GM19468 (cell line): Measurements from ENCODE around the gene NR4A1.

Source experiments
- ATAC-seq: cut with Tn5 transposase; IDR thresholded peaks from one replicate; pipeline ENCODE4 v1.9.1; 2021; ENCODE audit warnings: mild to moderate bottlenecking, moderate library complexity, moderate number of reproducible peaks; ENCODE audit not compliant: unreplicated experiment; ENCODE audit errors: extremely low read depth

NR4A1 gene

DNA sequence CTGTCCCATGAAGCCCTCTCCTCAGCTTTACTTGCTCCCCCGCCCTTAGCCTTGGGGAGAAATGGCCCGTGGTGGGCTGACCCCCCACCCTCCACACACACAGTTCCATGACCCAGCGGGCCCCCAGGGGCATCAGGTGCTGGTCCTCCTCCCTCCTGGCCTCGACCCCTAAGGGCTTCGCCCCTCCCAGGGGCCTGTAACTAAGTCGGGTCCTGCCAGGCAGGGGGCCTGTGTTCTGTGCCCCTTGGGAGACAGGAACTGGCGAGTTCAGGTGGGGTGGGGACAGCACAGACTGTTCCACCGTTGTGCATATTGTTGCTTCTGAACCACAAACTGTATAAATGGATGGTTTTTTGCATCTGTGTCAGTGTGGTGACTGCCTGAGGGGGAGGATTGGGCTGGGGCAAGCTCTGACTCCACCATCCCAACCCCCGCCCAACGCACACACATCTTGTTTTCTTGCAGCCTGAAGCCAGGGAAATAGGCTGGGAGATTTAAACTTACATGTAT is 35.7 kb upstream of the NR4A1 start:
- no peak for ATAC-seq

DNA sequence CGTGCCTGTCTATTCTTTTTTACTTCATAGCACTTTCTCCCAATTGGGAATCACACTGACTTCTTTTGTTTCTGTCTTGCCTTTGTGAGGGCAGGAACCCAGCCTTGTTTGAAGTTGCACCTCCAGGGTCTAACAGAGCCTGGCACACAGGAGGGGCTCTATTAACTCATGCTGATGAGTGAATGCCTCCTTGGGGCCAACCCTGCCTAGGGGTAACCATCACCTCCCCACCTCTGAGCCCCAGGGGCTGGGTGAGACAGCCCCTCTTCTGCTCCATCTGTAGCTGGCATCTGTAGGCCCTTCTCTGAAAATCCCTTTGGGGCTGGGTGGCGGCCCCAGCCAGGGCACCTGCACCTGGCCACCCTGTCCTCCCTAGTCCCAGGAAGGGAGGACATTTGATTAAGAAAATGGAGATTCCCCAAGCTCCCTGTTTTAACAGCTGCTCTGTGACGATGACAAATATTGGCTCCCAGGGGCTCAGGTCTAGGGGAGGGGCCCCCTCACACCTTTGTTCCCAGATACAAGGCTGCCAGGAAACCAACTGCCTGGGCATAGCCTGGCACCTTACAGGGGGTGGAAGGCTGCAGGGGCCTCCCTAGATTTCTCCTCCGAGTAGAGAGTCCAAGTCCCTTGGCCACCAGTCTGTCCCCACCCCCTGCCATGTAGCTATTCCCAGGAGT is 32.7 kb upstream of the NR4A1 start:
- ATAC-seq: no peak

DNA sequence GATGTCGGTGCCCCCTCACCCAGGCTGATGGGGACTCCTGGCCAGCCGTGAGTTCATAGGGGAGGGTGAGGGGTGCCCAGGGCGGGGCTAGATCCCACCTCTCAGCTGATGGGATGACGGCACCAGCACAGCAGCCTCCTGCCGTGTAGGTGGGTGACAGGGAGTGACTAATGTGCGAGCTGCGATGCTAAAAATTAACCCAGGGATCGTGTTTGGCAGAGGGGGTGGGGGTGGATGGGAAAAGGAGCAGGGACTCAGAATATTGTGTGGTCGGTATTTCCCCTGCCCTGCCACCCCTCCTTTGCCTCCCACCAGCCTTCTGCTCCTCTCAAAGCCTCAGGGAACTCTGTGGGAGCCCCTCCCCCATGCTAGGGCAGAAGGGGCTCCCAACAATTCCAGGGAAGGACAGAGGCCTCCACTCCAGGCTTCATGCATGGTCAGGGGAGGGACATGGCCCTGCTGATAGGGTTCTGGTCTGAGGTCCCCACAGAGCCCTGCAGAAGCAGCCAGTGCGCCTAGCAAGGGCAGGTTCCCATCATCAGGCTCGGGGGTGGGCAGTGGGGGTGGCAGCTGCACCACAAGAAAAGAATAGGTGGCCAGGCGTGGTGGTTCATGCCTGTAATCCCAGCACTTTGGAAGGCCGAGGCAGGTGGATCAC is 32.0 kb upstream of the NR4A1 start:
- ATAC-seq: no peak

DNA sequence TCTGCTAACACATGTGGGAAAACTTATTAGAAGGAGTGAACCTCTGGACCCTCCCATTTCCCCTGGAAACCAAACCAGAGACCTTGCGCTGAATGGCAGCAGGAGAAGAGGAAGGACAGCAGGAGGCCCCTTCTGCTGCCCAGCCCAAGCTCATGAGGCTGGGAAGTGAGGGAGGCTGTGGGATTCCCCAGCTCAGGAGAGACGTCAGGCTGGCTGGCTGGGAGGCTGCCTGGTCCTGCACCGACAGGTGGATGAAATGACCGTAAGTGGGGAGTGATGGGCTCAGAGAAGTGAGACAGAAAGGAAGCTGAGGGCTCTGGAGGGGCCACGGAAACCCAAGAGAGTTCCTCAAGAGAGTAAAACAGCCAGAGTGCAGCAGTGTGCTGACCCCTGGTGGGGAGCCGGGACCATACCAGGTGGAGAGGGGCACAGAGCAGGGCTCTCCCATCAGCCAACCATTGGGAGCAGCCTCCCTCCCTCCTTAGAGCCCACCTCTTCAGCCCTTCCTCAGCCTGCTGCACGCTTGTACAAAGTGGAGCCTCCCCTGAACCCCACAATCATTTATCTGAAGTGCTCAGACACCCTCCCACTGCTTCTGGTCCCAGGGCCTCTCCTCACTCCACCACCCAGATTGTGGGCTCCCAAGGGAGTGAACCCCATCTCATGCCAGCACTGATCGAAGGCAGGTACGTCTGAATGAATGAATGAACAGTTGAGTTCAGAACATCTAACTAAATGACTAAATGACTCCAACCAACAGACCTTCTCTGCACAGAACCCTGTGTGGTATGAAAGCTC is 30.5 kb upstream of the NR4A1 start:
- ATAC-seq: no peak

GRCh38 chr12:52022841-52023181 is 28.4 kb upstream of the NR4A1 start:
- ATAC-seq: no peak

GRCh38 chr12:52023182-52023975 is 27.9 kb upstream of the NR4A1 start:
- ATAC-seq: no peak

DNA sequence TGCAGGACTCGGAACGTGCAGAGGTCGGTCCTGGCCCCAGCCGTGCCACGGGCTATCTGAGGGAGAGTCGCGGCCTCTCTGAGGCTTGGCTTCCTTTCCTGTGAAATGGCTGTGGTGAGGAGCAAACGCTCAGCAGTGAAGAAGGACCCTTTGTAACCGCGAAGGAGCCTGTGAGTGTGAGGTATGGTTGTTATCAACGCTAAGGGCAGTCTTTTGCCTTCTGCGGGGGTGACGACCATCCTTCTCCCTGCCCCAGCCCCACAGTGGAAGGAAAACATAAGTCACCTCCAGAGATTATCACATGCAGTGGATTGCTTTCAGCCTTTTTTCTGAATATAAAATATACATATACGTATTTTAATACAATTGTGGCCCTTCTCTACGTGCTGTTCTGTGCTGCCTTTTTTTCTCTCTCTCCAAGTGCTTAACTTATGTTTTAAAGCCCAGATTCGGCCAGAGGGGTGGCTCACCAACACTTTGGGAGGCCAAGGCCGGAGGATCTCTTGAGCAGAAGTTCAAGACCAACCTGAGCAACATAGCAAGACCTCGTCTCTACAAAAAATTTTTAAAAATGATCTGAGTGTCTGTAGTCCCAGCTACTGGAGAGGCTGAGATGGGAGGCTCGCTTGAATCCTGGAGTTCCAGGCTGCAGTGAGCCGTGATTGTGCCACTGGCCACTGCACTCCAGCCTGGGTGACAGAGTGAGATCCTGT is 27.1 kb upstream of the NR4A1 start:
- no peak for ATAC-seq

DNA sequence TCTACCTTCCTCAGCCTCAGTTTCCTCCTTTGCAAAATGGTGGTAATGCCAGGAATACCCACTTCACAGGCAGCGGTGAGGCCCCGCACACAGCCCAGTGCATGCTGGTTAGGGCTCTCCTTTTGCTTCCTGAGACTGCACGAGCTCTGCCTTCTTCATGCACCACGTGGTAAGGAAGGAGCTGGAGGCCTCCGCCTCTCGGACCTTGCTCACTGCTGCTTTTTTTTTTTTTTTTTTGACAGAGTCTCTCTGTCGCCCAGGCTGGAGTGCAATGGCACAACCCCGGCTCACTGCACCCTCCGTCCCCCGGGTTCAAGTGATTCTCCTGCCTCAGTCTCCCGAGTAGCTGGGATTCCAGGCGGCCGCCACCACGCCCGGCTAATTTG is 26.4 kb upstream of the NR4A1 start:
- ATAC-seq: no peak

DNA sequence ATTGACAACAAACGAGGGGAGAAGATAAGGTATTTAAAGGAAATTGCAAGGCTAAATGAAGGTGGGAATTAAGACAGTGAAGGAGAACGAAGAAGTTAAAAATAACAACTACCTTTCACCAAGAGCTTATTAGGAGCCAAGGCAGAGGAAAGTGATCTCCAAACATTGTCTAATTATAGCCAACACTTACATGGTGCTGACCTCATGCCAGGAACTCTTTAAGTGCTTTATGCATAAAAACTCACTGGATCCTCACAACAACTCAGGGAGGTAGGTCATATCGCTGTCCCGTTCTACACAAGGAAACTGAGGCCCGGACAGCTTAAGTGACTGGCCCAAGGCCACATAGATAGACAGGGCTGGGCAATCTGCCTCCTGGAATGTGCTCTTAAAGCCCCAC is 25.0 kb upstream of the NR4A1 start:
- ATAC-seq: no peak

DNA sequence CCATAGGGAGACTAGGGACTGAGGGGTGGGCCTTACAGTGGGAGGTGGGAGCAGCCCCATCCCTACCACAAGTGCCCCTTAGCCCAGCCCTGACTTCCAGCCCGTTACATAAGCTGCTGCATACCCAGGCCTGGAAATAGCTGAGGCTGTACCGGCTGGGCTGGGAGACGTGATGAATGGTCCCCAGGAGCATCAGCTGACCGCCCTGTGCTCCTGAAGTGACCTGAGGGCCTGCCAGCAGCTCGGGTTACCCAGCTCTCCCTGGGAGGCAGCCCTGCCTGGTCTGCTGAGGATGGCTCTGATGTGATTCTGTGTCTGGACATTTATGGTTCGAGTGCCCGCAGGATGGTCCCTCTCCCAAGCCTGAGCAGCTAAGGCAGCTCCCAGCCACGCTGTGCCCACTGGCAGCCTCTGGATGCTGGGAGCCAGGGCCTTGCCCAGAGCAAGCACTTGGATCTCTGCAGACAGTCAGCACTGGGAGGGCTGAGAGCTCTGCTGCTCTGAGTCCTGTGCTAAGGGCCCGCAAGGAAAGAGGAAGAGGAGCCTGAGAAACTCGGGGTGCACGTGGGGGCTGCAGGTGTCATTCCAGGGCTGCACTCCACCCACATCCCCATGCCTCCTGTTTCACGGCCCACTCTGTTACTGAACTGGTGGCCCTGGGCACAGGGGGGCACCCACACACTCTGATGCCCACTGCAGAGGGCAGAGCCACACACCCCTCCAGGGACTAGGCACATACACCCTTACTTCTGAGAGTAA is 24.0 kb upstream of the NR4A1 start:
- no peak for ATAC-seq

- ATAC-seq: no peak
Measured at GRCh38 chr12:52029685-52030084, 21.6 kb upstream of the NR4A1 start.

DNA sequence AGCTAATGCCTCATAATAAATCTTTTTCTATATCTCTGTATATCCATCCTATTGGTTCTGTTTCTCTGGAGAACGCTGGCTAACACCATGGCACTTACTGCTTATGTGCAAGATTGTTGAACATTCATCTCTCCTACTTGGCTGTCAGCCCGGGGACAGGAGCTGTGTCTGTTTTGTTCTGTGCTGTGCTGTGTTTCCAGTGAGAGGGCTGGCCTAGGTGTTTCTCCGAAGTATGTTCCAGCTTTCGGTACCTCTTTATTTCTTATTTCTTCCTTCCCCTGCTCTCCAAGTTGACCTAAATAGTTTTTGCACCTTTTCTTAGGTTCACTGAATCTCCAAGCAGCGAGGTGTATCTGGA is 18.8 kb upstream of the NR4A1 start:
- ATAC-seq: no peak

DNA sequence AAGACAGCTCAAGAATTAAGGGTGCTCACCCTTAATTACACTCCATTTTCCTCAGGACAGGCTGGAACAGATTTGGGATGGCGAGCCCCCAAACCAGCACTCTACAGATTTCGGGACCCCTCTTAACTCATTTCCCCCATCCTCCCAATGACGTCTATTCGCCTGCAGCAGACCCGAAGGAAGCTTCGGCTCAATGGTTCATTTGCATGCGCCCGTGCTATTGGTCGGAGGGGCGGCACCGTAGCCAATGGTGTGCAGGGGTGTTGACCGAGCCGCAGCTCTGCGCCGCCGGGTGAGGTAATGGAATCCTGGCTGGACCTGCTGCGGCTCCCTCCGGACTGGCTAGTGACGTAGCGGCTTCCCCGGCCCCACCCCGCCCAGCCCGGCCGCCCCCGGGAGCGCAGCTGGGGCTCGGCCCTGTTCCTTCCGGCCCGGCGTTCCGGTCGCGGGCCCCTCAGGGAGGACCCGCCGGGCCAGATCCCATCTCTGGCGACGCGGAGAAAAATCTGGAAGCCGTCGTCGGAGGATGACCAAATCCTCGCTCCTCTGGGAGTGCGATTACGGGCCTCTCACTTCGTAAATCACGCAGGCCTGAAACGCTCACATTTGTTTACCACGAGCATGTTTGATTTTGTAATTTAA is 18.3 kb upstream of the NR4A1 start:
- ATAC-seq: peak; percentile 78

DNA sequence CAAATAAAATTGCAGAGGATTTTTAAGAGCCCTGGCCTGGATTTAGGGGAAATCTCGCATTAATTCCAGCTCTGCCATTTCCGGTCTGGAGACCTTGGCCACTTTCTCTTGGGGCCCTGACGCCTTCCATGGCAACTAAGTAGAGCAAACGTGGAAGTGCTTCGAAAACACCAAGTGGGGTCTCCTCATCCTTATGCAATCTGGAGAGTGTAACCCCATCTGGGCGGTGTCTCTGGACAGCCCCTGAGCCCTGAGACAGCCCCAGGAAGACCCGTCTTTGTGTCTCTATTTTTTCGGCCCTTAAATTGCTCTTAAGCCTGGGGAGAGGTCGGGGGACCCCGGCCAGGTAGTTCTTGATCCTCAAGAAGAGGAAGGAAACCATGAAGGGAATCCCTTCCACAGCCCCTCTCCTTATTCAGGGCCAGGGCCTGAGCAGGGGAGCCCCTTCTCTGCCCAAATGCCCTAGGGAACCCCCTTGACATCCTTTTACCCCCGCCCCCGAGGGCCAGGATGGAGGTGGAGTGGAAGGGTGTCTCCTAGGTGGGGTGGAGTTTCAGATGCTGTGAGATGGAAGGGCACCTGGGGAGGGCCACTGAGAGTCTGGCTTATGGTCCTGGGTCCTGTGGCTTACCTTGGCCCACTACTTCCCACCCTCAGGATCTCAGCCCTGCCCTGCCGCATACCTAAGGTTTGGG is 17.6 kb upstream of the NR4A1 start:
- no peak for ATAC-seq

GRCh38 chr12:52035190-52035589 is 16.1 kb upstream of the NR4A1 start:
- ATAC-seq: no peak

DNA sequence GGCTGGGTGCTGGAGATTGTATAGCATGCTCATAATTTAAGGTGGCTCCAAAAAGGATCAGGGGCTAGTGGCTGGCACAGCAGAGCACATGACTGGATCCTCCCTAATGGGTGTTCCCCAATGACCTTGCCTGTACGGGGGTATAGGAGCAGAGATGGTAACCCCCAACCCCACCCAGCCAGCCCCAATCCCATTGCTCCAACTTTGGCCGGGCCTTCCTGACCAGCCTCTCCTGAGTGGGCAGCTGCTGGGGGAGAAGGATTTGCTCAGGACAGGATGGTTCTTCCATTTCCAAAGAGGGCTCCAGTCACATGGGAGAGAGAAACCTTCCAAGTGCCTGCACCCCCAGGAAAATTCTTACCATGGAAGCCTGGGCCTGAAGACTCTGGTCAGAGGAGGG is 15.3 kb upstream of the NR4A1 start:
- ATAC-seq: no peak

DNA sequence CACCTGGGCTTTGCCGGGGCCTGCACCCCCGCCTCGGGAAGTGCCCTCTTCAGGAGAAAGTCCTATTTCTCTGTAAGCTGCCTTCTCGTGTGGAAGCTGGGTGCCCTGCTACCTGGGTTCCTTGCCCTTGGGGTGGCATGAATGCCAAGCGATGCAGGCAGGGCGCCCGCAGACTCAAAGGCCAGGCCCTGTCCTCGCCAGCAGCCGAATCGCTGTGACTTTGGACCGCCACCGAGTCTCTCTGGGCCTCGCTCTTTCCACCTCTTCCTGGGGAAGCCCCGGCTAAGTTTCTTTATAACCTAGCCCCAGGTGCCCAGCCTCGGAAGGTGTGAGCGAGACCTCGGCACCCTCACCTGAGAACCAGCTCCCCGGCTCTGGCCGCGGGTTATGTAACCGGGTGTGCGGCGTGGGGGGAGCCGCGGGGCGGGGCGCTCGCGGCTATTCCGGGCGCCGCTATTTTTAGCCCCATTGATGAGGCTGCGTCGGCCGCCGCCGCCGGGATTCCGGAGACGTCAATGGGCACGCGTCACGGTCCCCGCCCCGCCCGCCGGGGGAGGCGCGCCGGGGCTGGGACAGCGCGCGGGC is 14.6 kb upstream of the NR4A1 start:
- ATAC-seq: no peak
